GM19023 (cell line): ENCODE measurements around the gene HHAT.
"Not testable (repeated sequence)": the region's sequence is repeated elsewhere in the genome, so short reads cannot be mapped to it uniquely, and the experiment has no call there.

Source experiments
- ATAC-seq: cut with Tn5 transposase; IDR thresholded peaks from one replicate; pipeline ENCODE4 v1.9.1; 2021; ENCODE audit warnings: mild to moderate bottlenecking, moderate library complexity; ENCODE audit not compliant: unreplicated experiment

The HHAT gene

GRCh38 chr1:210627755-210628154 is 299.1 kb downstream of the HHAT start:
- ATAC-seq, result no peak

- no peak for ATAC-seq
Observed at GRCh38 chr1:210629276-210629675, 300.6 kb downstream of the HHAT start.

GRCh38 chr1:210631399-210631798 is 302.7 kb downstream of the HHAT start:
- ATAC-seq, result no peak

GRCh38 chr1:210633140-210633539 is 304.4 kb downstream of the HHAT start:
- ATAC-seq, result no peak

GRCh38 chr1:210633636-210634035 is 304.9 kb downstream of the HHAT start:
- ATAC-seq, result no peak

- ATAC-seq, result no peak
Observed at GRCh38 chr1:210635108-210635507, 306.4 kb downstream of the HHAT start.

GRCh38 chr1:210641582-210641981 is 312.9 kb downstream of the HHAT start:
- ATAC-seq, result no peak

- no peak for ATAC-seq
Observed at GRCh38 chr1:210645582-210646257, 317.0 kb downstream of the HHAT start.

GRCh38 chr1:210646258-210646616 is 317.5 kb downstream of the HHAT start:
- ATAC-seq, result no peak

- no peak for ATAC-seq
Observed at GRCh38 chr1:210647406-210648333, 319.0 kb downstream of the HHAT start.

GRCh38 chr1:210648588-210649269 is 320.0 kb downstream of the HHAT start:
- no peak for ATAC-seq

GRCh38 chr1:210650403-210650802 is 321.7 kb downstream of the HHAT start:
- no peak for ATAC-seq

GRCh38 chr1:210652329-210652954 is 323.7 kb downstream of the HHAT start:
- no peak for ATAC-seq

- ATAC-seq, result no peak
Observed at GRCh38 chr1:210653771-210654170, 325.1 kb downstream of the HHAT start.

GRCh38 chr1:210654176-210654981 is 325.7 kb downstream of the HHAT start:
- ATAC-seq, result no peak

- no peak for ATAC-seq
Observed at GRCh38 chr1:210655511-210655910, 326.8 kb downstream of the HHAT start.

- no peak for ATAC-seq
Observed at GRCh38 chr1:210657806-210658205, 329.1 kb downstream of the HHAT start.

- ATAC-seq, result not testable (repeated sequence)
Observed at GRCh38 chr1:210661520-210661919, 332.8 kb downstream of the HHAT start.

- no peak for ATAC-seq
Observed at GRCh38 chr1:210662291-210663050, 333.8 kb downstream of the HHAT start.
